IMR-90 (cell line): ENCODE results near the gene MAPK8IP3. TPM values are rescaled to one million over a fixed set of nuclear protein-coding genes. Genes with fewer than 3 reads are reported as not detected.

Source experiments
- ATAC-seq: fragments of 200-7000 bp; cut with Tn5 transposase; 2 replicates; pipeline ENCODE4 v1.9.1; 2020; ENCODE audit warnings: low read depth, mild to moderate bottlenecking, moderate library complexity
- BruUV-seq: library from RNA; stranded (reverse); fragments of 400-500 nt; replicated peaks from 2 replicates; lab custom pipeline; 2021; lab: Mats Ljungman, UMichigan
- CTCF ChIA-PET: fragments of 300-600 bp; formaldehyde crosslinking; extraction: SDS; loops from one replicate; lab custom pipeline; 2021; ENCODE audit warnings: antibody characterized with exemption; lab: Yijun Ruan, JAX
- POLR2A ChIA-PET: fragments of 300-600 bp; sonication (Branson Sonifier 250); formaldehyde crosslinking; loops from one replicate; lab custom pipeline; 2022; ENCODE audit warnings: antibody characterized with exemption; ENCODE audit not compliant: unreplicated experiment; lab: Charles Lee
- DNase-seq: peaks from one replicate; pipeline ENCODE4 v3.0.0; 2013
- H2AFZ ChIP-seq: replicated peaks from 2 replicates; pipeline ENCODE3; 2013; ENCODE audit warnings: low read length, mild to moderate bottlenecking; ENCODE audit not compliant: poor library complexity
- H2AK5ac ChIP-seq: 2 replicates; pipeline ENCODE4 v1.6.1; 2013; ENCODE audit warnings: low read depth, low read length, inconsistent platforms
- H2AK9ac ChIP-seq: replicated peaks from 2 replicates; pipeline ENCODE3; 2013; ENCODE audit warnings: mild to moderate bottlenecking, low read depth, low read length, moderate library complexity; ENCODE audit not compliant: poor library complexity
- H2BK120ac ChIP-seq: 2 replicates; pipeline ENCODE4 v1.6.1; 2013; ENCODE audit warnings: low read depth, low read length, inconsistent platforms
- H2BK15ac ChIP-seq: 3 replicates; pipeline ENCODE4 v1.6.1; 2013; ENCODE audit warnings: low read depth, low read length, inconsistent platforms
- H2BK20ac ChIP-seq: 2 replicates; pipeline ENCODE4 v1.6.1; 2013; ENCODE audit warnings: low read depth, mild to moderate bottlenecking, inconsistent platforms, low read length, moderate library complexity
- H2BK5ac ChIP-seq: 2 replicates; pipeline ENCODE4 v1.6.1; 2013; ENCODE audit warnings: mild to moderate bottlenecking, low read depth, low read length, inconsistent platforms; ENCODE audit not compliant: poor library complexity, severe bottlenecking
- H3K14ac ChIP-seq: replicated peaks from 2 replicates; pipeline ENCODE4 v1.6.1; 2013; ENCODE audit warnings: low read depth, low read length, inconsistent platforms
- H3K18ac ChIP-seq: 2 replicates; pipeline ENCODE4 v1.6.1; 2013; ENCODE audit warnings: low read depth, low read length, control low read depth
- H3K23ac ChIP-seq: 2 replicates; pipeline ENCODE4 v1.6.1; 2013; ENCODE audit warnings: low read depth, low read length, inconsistent platforms
- H3K27ac ChIP-seq: 2 replicates; pipeline ENCODE4 v1.5.1; 2013; ENCODE audit warnings: mild to moderate bottlenecking, control low read depth, low read length; ENCODE audit not compliant: insufficient read depth
- H3K27me3 ChIP-seq: 2 replicates; pipeline ENCODE4 v1.6.1; 2013; ENCODE audit warnings: low read length; ENCODE audit not compliant: control insufficient read depth, insufficient read depth
- H3K36me3 ChIP-seq: 2 replicates; pipeline ENCODE4 v1.6.1; 2013; ENCODE audit warnings: low read length, mixed read lengths; ENCODE audit not compliant: control insufficient read depth, insufficient read depth
- H3K4ac ChIP-seq: 2 replicates; pipeline ENCODE4 v1.6.1; 2013; ENCODE audit warnings: low read depth, low read length, inconsistent platforms
- H3K4me1 ChIP-seq: 2 replicates; pipeline ENCODE4 v1.6.1; 2013; ENCODE audit warnings: low read length, mixed read lengths; ENCODE audit not compliant: control insufficient read depth, insufficient read depth
- H3K4me2 ChIP-seq: 2 replicates; pipeline ENCODE4 v1.6.1; 2013; ENCODE audit warnings: low read depth, mild to moderate bottlenecking, control low read depth, low read length, moderate library complexity
- H3K4me3 ChIP-seq: 2 replicates; pipeline ENCODE4 v1.5.1; 2013; ENCODE audit warnings: low read depth, mild to moderate bottlenecking, control low read depth, low read length, moderate library complexity; ENCODE audit not compliant: insufficient read depth
- H3K56ac ChIP-seq: 2 replicates; pipeline ENCODE4 v1.6.1; 2013; ENCODE audit warnings: low read length, inconsistent platforms; ENCODE audit not compliant: insufficient read depth; ENCODE audit errors: extremely low read depth
- H3K79me1 ChIP-seq, 2 experiments: 2 replicates each; pipeline ENCODE4 v1.6.1; 2013; ENCODE audit warnings: low read length in 2 of 2, inconsistent platforms in 1 of 2, low read depth in 1 of 2
- H3K9ac ChIP-seq: 2 replicates; pipeline ENCODE4 v1.6.1; 2013; ENCODE audit warnings: low read depth, low read length, control low read depth
- H3K9me1 ChIP-seq: 2 replicates; pipeline ENCODE4 v1.6.1; 2013; ENCODE audit warnings: low read length, inconsistent platforms; ENCODE audit not compliant: insufficient read depth
- H3K9me3 ChIP-seq: 2 replicates; pipeline ENCODE4 v1.6.1; 2013; ENCODE audit warnings: low read length; ENCODE audit not compliant: control insufficient read depth, insufficient read depth
- H4K20me1 ChIP-seq: 2 replicates; pipeline ENCODE4 v1.6.1; 2013; ENCODE audit warnings: low read length, inconsistent platforms; ENCODE audit not compliant: insufficient read depth
- H4K5ac ChIP-seq: 2 replicates; pipeline ENCODE4 v1.6.1; 2013; ENCODE audit warnings: mild to moderate bottlenecking, low read depth, low read length, control low read depth
- H4K8ac ChIP-seq, 2 experiments: 2 replicates each; pipeline ENCODE4 v1.6.1; 2013; ENCODE audit warnings: low read depth in 2 of 2, low read length in 2 of 2, control low read depth in 1 of 2, inconsistent platforms in 1 of 2
- H4K91ac ChIP-seq: 2 replicates; pipeline ENCODE4 v1.6.1; 2013; ENCODE audit warnings: low read depth, low read length, inconsistent platforms; ENCODE audit not compliant: insufficient read depth
- BHLHE40 ChIP-seq: fragments of 150-350 bp; IDR thresholded peaks from 2 replicates; pipeline ENCODE4 v1.6.1; 2016; ENCODE audit warnings: mild to moderate bottlenecking, low read depth, low read length
- CEBPB ChIP-seq: IDR thresholded peaks from 2 replicates; pipeline ENCODE4 v1.6.1; 2012; ENCODE audit warnings: low read depth, low read length, improper control_type of control experiment
- FOS ChIP-seq: fragments of 150-350 bp; IDR thresholded peaks from 2 replicates; pipeline ENCODE4 v1.6.1; 2016; ENCODE audit warnings: low read depth, low read length
- MAFK ChIP-seq: IDR thresholded peaks from 2 replicates; pipeline ENCODE4 v1.6.1; 2012; ENCODE audit warnings: low read depth, low read length, improper control_type of control experiment
- MAZ ChIP-seq: IDR thresholded peaks from 2 replicates; pipeline ENCODE4 v1.6.1; 2012; ENCODE audit warnings: low read depth, mild to moderate bottlenecking, low read length, improper control_type of control experiment, moderate library complexity, borderline replicate concordance
- MXI1 ChIP-seq: IDR thresholded peaks from 2 replicates; pipeline ENCODE4 v1.6.1; 2012; ENCODE audit warnings: low read depth, mild to moderate bottlenecking, low read length, moderate library complexity, borderline replicate concordance
- NFE2L2 ChIP-seq: fragments of 150-350 bp; IDR thresholded peaks from 2 replicates; pipeline ENCODE4 v1.6.1; 2016; ENCODE audit warnings: low read depth, mild to moderate bottlenecking, low read length
- POLR2A ChIP-seq: IDR thresholded peaks from 2 replicates; pipeline ENCODE4 v1.6.1; 2012; ENCODE audit warnings: mild to moderate bottlenecking, low read depth, low read length
- RAD21 ChIP-seq: IDR thresholded peaks from 2 replicates; pipeline ENCODE4 v1.6.1; 2012; ENCODE audit warnings: low read length, improper control_type of control experiment
- RCOR1 ChIP-seq: IDR thresholded peaks from 2 replicates; pipeline ENCODE4 v1.6.1; 2012; ENCODE audit warnings: mild to moderate bottlenecking, low read length, improper control_type of control experiment; ENCODE audit not compliant: insufficient replicate concordance
- SMC3 ChIP-seq: fragments of 150-350 bp; IDR thresholded peaks from 2 replicates; pipeline ENCODE4 v1.6.1; 2016; ENCODE audit warnings: low read depth, mild to moderate bottlenecking, antibody characterized with exemption, low read length, moderate library complexity
- WGBS, 2 experiments: methylation state at CpG; one replicate each; pipeline versions ENCODE4 v1.1.5 to v1.1.7; 2013; ENCODE audit warnings: missing lambda C conversion rate in 2 of 2; ENCODE audit not compliant: insufficient read length in 1 of 2; ENCODE audit errors: extremely low coverage in 2 of 2; 5-methylcytosine and 5-hydroxymethylcytosine counted together
- dilution Hi-C: fragments of 300-500 bp; cut with HindIII; formaldehyde crosslinking; loops from one replicate; pipeline ENCODE4 v1.14.3; 2018; ENCODE audit warnings: low sequenced_read_pairs; ENCODE audit not compliant: unreplicated experiment
- in situ Hi-C: fragments of 300-500 bp; cut with MboI; formaldehyde crosslinking; loops from 3 replicates; pipeline ENCODE4 v1.14.3; 2019; ENCODE audit warnings: low sequenced_read_pairs, inconsistent platforms, mixed read lengths
- intact Hi-C: fragments of 100-400 bp; cut with micrococcal nuclease; formaldehyde crosslinking; loops from 2 replicates; pipeline ENCODE4 v1.10.0; 2022
- polyA plus RNA-seq, 3 experiments: library from polyadenylated mRNA; depleted of rRNA; stranded (reverse); fragments of >200 nt; gene quantifications; 2 replicates each; pipeline ENCODE4 v1.2.3, GENCODE V29; 2012; ENCODE audit warnings: low replicate concordance in 1 of 3
- total RNA-seq: library from RNA; depleted of rRNA; stranded (reverse); fragments of >200 nt; gene quantifications from 2 replicates; pipeline ENCODE4 v1.2.3, GENCODE V29; 2012
- TF ChIP-seq, protein P1 (sequence below): fragments of 150-350 bp; IDR thresholded peaks from 2 replicates; pipeline ENCODE4 v1.6.1; 2017; ENCODE audit warnings: mild to moderate bottlenecking, antibody characterized with exemption, low read length, low read depth
- TF ChIP-seq, protein P2 (sequence below): fragments of 150-350 bp; IDR thresholded peaks from 2 replicates; pipeline ENCODE4 v1.6.1; 2016; ENCODE audit warnings: low read depth, mild to moderate bottlenecking, low read length, moderate library complexity, borderline replicate concordance
- TF ChIP-seq, protein P3 (sequence below): conservative IDR thresholded peaks from 2 replicates; pipeline ENCODE4 v1.5.1; 2012; ENCODE audit warnings: mild to moderate bottlenecking, low read depth, low read length, improper control_type of control experiment

MAPK8IP3 gene
- total and polyA plus RNA-seq, 2 of the 4 experiments (the other 2 are of a cell fraction), result 17.0 to 69.1 TPM

DNA sequence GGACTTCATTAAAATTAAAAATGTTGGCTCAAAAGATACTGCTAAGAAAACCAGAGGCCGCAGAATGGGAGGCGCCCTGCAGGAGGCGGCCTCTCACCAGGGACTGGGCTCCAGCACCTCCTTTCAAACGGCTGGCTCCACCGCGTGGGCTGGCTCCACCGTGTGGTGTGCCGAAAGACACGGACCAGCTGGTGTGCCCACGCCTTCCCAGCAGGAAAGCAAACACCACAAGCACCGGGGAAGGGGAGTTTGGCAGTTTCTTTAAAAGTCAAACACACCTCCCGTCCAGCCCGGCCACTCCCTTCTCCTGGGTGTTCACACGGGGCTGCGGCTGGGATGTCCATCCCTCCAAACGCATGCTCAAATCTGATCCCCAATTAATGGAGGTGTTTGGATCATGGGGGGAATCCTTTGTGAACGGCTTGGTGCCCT is 106.8 kb downstream of the MAPK8IP3 start:
- peaks cover 2% of the 10 kb centered on the region; the same call in 1 of the 2 replicates for H3K9me1 ChIP-seq
- H3K4me3 ChIP-seq, result no peak overlapping the region
- DNase-seq (peak; percentile 85), ATAC-seq (peak; percentile 100)
- no peak overlapping the region for H4K91ac ChIP-seq
- H4K5ac ChIP-seq, result no peak overlapping the region
- dilution Hi-C loops (no loop called here), intact Hi-C loops (loop anchor here (1.0 kb wide), 1 partner anchor 117 kb away; no protein-coding TSS in a partner anchor), in situ Hi-C loops (no loop called here)
- no peak overlapping the region for H2BK15ac ChIP-seq
- BruUV-seq, result no TSS peak
- no peak overlapping the region for H2BK120ac ChIP-seq
- H4K8ac ChIP-seq, result peak overlapping the region in 1 of 2 experiments; percentile 8; a peak in 1 of 4 replicates
- no peaks in the 10 kb centered on the region for H3K27me3 ChIP-seq
- no CpG with 5 or more reads among the region's 17 CpGs for WGBS, 2 experiments
- H3K4ac ChIP-seq, result peak overlapping the region; percentile 9; the same call in 1 of the 2 replicates
- no peaks in the 10 kb centered on the region for H4K20me1 ChIP-seq
- 0 out of 4 replicates have a peak, but pooled peaks cover 0 to 2% of the 10 kb centered on the region in 2 experiments for H3K79me1 ChIP-seq
- POLR2A ChIA-PET, result no interaction called here
- H2AFZ ChIP-seq, result peak overlapping the region; percentile 84
- H2BK5ac ChIP-seq, result no peak overlapping the region
- CTCF ChIA-PET, result interaction anchor here (0.7 to 0.8 kb wide), 2 partner anchors 130 to 152 kb away, joined by 3 to 4 read pairs; partner anchors contain the start of genes MSRB1 and RPS2
- peaks cover 4% of the 10 kb centered on the region; the same call in 1 of the 2 replicates for H3K4me1 ChIP-seq
- H3K14ac ChIP-seq, result no peak overlapping the region
- H3K56ac ChIP-seq, result no peak overlapping the region
- TF ChIP-seq RCOR1 (no peak), BHLHE40 (peak; percentile 32; the same call in 1 of the 2 replicates), CEBPB (no peak), FOS (no peak), SMC3 (peak; percentile 57), MAZ (peak; percentile 30; the same call in 1 of the 2 replicates), RAD21 (peak; percentile 70), POLR2A (no peak), NFE2L2 (no peak), MXI1 (peak; percentile 96), MAFK (no peak)
- TF ChIP-seq, protein P1, sequence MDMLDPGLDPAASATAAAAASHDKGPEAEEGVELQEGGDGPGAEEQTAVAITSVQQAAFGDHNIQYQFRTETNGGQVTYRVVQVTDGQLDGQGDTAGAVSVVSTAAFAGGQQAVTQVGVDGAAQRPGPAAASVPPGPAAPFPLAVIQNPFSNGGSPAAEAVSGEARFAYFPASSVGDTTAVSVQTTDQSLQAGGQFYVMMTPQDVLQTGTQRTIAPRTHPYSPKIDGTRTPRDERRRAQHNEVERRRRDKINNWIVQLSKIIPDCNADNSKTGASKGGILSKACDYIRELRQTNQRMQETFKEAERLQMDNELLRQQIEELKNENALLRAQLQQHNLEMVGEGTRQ, result peak; percentile 37; the same call in 1 of the 2 replicates
- TF ChIP-seq, protein P2, sequence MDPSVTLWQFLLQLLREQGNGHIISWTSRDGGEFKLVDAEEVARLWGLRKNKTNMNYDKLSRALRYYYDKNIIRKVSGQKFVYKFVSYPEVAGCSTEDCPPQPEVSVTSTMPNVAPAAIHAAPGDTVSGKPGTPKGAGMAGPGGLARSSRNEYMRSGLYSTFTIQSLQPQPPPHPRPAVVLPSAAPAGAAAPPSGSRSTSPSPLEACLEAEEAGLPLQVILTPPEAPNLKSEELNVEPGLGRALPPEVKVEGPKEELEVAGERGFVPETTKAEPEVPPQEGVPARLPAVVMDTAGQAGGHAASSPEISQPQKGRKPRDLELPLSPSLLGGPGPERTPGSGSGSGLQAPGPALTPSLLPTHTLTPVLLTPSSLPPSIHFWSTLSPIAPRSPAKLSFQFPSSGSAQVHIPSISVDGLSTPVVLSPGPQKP, result no peak
- TF ChIP-seq, protein P3, sequence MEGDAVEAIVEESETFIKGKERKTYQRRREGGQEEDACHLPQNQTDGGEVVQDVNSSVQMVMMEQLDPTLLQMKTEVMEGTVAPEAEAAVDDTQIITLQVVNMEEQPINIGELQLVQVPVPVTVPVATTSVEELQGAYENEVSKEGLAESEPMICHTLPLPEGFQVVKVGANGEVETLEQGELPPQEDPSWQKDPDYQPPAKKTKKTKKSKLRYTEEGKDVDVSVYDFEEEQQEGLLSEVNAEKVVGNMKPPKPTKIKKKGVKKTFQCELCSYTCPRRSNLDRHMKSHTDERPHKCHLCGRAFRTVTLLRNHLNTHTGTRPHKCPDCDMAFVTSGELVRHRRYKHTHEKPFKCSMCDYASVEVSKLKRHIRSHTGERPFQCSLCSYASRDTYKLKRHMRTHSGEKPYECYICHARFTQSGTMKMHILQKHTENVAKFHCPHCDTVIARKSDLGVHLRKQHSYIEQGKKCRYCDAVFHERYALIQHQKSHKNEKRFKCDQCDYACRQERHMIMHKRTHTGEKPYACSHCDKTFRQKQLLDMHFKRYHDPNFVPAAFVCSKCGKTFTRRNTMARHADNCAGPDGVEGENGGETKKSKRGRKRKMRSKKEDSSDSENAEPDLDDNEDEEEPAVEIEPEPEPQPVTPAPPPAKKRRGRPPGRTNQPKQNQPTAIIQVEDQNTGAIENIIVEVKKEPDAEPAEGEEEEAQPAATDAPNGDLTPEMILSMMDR, result peak; percentile 87
- H3K36me3 ChIP-seq, result peaks cover 23% of the 10 kb centered on the region; the same call in 1 of the 2 replicates
- H3K4me2 ChIP-seq, result peak overlapping the region; percentile 65
- peak overlapping the region; percentile 25 for H2AK9ac ChIP-seq
- 0 out of 2 replicates have a peak overlapping the region, but pooled peaks have one; percentile 3 for H2AK5ac ChIP-seq
- H3K9me3 ChIP-seq, result no peaks in the 10 kb centered on the region
- H3K27ac ChIP-seq, result peak overlapping the region; percentile 19; the same call in 1 of the 2 replicates
- H3K18ac ChIP-seq, result no peak overlapping the region
- no peak overlapping the region for H3K9ac ChIP-seq
- no peak overlapping the region for H2BK20ac ChIP-seq
- H3K23ac ChIP-seq, result no peak overlapping the region
